NCI-H1417 treated with DMSO at 0.1 percent for 48 hours (cell line): ENCODE measurements around the gene SLCO2B1.

Experiments used
- DNase-seq: peaks from one replicate; lab custom pipeline; 2025; lab: John Stamatoyannopoulos, UW

Gene SLCO2B1

DNA sequence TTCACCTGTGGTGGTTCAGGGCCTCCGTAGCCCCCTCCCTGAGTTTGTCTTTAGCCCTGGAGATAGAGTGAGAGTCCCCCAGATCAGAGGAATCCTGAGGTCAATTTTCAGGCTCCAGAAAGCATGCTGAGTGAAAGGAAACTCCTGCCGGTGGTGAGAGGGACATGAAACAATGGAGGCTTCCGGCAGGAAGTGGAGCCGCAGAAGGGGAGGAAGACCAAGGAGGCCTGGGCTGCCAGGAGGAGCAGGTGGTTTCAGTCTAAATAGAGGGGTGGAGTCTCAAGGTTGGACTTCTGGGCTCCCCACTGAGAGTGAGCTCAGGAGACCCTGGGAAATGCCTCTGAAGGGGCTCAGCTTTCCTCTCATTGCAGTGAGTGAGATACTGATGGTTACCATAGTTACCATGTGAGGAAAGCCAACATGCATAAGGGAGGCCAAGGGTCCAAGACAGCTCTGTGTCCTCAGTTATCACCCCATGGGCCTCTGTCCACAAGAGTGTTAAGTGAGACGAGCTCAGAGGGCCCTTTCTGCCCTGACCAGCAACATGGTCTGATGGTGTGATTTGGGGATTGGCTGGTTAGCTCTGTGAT is 10.7 kb downstream of the SLCO2B1 start:
- DNase-seq, result no peak

DNA sequence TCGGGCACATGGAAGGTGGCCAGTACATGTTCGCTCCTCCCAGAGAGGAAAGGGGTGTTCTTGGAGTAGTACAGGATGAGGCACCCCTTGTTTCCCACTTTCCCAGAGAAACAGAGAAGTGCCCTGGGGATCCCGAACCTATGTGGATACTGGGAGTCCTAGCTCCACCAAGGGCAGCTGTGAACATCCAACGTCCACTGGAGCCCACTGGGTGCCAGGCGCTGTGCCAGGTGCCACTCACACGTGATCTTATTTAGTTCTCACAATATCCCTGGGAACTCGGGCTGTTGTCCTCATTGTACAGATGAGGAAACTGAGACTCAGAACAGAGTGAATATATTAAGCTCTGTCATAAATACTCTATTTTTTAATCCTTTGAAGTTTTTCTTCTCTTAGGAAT is 12.0 kb downstream of the SLCO2B1 start:
- no peak for DNase-seq

DNA sequence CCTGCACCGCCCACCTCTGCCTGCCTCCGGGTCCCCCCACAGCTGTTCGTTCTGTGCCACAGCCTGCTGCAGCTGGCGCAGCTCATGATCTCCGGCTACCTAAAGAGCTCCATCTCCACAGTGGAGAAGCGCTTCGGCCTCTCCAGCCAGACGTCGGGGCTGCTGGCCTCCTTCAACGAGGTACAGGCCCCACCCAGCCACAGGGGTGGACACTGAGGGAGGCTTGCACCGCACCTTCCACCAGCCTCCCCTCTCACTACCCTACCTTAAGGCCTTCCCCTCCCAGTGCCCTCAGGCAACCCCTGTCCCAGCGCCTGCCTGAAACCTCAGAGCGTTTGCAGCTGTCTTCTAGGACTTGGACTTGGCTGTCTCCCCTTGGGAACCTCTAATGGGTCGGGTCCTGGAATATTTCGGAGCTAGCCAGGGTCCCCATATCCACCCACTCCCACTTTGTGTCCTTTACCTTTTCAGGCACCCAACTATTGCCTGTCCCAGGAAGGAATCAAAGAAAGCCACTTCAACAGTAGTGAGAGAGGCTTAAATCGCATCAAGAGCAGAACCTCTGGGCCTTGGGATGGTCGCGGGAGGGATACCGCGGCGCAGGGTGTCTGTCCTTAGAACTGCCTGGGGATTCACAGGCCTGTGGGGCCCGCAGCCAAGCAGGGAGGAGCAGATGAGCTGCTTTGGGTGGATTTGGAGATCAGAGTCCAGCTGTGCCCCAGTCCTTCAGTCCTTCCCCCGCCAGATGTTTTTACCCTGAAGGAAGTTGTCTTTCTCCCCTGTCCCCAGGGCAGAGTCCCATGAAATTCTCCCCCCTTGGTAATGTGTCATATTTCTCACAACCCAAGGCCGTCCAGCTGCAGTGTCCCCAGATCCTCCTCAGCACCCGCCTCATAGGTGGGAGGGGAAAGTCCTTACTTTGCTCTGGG is 13.3 kb downstream of the SLCO2B1 start:
- DNase-seq, result no peak

DNA sequence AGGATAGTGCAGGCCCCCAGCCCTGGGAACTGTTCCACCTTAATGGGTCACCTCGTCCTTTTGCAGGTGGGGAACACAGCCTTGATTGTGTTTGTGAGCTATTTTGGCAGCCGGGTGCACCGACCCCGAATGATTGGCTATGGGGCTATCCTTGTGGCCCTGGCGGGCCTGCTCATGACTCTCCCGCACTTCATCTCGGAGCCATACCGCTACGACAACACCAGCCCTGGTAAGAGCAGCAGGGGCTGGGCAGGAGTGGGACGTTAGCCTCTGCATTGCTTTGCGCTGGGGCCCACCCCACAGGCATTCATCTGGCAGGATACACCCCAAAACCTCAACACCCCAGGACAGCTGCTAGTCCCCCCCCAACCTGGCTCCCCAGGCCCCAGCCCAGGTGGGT is 14.8 kb downstream of the SLCO2B1 start:
- no peak for DNase-seq

DNA sequence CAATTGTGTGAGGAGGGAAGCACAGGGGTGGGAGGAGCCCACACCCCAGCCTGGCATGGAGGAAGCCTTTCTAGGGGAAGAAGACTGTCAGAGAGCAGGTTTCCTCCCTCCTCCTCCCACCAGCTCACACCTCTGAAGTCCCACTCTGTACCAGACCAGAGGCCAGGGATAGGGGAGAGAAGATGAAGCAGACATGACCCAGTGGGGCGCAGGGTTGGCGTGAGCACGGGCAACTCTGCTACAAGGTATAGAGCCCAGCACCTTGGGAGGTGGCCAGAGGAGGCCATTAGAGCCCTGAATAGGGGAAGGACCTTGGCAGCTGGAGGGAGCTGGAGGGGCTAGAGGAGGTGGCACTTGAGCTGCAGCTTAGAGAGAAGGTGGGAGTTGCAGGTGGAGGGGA is 15.9 kb downstream of the SLCO2B1 start:
- DNase-seq, result no peak

DNA sequence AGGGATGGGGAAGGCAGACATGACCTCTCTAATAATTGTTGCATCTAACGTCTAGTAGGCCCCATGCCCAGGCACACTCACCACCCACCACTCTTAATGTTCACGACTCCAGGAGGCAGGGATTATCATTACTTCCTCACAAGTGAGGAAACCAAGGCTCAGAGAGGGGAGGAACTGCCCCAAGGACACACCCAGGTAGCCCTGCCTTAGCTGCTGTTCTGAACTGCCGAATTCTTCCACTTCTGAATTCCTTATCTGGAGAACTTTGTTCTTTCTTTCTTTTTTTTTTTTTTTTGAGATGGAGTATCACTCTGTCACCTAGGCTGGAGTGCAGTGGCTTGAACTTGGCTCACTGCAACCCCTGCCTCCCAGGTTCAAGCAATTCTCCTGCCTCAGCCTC is 16.7 kb downstream of the SLCO2B1 start:
- DNase-seq, result no peak

DNA sequence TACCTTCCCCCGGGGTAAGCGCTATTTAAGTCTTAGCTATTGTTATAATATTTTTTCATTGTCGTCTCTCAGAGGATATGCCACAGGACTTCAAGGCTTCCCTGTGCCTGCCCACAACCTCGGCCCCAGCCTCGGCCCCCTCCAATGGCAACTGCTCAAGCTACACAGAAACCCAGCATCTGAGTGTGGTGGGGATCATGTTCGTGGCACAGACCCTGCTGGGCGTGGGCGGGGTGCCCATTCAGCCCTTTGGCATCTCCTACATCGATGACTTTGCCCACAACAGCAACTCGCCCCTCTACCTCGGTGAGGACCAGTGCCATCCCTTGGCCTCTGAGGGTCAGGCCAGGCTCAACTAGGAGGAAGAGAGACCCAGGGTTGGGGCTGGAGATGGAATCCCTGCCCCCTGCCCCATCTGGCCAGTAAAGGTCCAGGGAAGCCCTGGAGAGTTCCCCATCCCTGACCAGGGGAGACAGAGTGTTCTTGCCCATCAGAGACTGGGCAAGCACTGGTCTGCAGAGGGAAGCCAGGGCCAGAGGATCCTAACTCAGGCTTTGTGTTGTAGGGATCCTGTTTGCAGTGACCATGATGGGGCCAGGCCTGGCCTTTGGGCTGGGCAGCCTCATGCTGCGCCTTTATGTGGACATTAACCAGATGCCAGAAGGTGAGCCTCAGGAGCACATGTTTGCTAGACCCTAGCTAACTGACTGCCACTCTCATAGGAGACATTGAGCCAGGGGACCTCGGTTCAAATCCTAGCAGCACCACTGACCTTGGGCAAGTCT is 18.4 kb downstream of the SLCO2B1 start:
- no peak for DNase-seq

DNA sequence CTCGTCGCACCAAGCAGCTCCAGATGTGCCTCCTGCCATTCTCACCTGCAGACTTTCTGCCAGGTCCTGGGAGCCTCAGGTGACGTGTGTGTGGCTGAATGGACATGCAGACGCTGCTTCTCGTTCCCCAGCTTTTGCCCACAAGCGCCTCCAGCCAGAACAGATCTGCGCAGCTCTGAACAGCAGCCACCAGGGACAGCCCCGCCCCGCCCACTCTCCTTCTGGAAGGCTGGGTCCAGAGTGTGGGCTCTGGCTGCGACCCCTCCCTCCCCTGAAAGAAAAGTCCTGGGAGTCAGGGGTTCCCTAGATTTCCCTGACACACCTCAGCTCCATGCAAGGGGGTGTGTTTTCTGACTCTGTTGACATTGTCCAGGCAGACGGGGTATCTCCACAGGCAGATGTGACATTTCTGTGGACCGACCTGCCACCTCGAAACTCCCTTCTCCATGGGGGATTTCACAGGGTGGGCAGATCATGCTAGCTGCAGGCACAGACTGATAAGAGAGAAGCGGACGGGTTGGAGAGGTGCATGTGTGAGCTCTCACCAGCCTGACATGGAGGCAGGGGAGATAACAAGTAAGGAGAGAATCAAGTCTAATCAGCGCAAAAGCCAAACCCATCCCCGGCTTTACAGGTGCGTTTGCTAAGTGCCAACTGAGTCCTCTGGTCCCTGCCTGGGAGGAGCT is 19.8 kb downstream of the SLCO2B1 start:
- DNase-seq, result no peak

DNA sequence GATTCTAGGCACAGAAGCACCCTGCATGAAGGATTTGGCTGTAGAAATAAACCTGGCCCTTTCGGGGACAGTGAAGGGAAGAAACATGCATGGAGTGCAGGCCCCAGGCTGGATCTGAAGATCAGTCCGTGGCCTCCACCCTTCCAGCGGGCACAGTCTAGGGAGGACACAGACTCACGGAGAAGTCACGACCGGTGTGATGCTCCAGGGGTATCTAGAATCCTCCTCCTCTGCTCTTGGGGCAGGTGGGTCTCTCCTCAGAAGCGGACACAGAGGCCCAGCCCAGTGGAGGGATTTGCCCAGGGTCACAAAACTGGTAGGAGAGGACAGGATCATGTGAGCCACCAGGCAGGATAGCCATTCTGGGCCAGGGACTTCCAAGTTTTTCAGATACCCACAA is 22.4 kb downstream of the SLCO2B1 start:
- DNase-seq, result no peak

DNA sequence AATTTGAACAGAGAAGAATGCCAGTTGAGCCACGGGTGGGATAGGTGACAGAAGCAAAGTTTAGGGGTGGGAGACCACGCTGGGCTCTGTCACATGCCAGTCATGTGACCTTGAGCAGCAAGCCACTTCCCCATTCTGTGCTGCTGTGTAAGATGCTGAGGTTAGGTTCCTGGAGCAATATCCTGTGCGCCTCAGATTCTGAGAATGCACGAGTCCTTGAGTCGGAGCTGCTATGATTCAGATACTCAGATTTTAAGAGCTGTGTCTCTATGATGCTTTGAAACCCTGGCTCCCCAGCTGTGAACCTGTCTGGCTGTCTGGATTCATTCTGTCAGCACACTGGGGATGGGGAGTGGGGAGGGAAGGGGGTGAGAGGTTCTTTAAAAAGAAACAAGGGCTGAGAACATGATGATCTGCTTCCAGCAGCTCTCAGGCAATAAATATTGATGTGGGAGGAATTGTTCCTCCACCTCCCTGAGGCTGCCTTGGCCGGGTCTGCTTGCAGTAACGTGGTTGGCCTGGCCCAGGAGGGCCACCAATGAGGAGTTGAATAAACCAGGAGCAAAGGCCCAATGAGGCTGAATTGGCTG is 24.0 kb downstream of the SLCO2B1 start:
- DNase-seq, result no peak

DNA sequence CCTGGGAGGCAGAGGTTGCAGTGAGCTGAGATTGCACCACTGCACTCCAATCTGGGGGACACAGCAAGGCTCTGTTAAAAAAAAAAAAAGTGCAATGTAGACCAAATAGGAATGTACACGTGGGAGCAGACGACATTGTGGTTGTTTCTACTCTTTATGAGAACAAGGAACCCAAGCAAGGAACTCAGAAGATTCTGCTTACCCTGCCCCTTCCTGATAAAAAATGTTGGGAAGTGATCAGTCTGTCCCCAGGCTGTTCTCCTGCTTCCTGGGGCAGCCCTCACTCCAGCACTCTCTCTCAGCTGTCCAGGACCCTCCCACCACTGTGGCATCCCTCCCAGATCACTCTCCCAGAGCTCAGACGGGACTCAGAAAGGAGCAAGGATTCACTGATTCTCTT is 31.8 kb downstream of the SLCO2B1 start:
- DNase-seq, result no peak

DNA sequence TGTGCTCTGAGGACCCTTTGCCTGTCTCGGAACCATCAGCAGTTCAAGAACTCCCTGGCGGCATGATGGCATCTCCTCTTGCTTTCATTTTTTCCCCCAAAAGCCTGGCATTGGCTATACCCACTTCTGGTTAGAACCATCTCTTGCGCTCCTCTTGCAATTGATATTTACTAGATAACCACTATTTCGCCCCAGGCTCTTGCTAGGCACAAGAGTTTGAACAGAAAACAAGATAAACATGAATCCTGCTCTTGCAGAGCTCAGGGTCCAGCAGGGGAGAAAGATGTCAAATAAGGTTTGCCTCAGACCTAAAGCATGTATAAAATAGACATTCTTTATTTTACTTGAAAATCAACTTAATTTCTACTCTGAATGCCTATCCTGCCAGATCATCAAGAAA is 33.1 kb downstream of the SLCO2B1 start:
- no peak for DNase-seq

DNA sequence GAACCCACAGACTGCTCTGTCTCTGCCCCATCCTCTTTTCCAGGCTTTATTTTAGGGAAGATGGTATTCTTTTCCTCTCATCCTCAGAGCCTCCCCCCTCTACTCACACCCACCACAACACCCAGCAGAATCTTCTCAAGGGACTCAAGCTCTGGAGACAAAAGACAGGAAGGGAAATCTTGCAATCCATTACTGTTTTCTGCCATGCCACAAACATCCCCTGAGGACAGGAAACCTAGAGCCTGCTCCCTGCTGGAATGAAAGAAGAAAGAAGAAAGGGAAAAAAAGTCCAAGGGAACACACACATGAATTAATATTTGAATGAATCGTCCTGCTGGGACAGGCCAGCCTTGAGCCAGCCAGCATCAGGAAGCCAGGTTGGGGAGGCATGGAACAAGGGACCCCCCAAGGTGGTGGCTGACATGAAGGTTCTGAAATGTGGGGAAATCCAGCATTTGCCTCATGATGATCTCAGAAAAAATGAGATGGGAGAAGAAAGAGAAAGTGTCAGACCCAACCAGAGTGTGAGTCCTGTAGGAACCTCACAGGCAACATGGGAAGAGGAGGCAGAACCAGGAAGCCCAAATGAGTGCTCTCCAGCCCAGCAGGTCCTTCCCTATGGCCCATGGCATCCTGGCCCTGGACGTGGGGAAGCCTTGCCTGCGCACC is 34.0 kb downstream of the SLCO2B1 start:
- DNase-seq, result no peak

DNA sequence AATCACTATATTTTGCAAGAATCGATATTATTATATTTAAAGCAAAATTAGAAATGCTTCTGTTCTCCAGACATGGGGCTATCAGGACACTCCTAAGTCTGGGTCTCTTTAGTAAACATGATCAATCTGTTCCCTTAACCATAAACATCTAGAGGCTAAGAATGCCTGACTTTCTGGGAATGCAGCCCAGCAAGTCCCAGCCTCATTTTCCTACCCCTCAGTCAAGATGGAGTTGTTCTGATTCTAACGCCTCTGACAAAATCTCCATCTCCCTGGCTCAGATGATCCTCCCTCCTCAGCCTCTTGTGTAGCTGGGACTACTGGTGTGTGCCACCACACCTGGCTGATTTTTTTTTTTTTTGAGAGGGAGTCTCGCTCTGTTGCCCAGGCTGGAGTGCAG is 35.0 kb downstream of the SLCO2B1 start:
- no peak for DNase-seq

DNA sequence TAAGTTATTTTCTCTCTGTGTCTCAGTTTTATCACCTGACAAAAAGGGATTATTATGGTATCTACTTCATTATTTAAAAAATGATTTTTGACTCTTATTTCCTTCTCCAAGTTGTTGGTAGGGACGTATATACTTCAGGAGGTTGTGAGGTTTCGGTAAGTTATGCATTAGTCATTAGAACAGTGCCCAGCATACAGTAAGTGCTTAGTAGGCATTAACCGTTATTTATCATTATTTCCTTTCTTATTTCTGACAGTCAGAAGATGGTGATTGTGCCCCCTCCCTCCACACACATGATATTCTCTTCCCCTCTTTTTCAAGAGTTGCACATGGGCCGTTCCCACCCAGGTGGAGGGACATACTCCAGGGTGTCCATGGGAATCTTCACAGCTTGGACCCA is 36.1 kb downstream of the SLCO2B1 start:
- DNase-seq, result no peak

DNA sequence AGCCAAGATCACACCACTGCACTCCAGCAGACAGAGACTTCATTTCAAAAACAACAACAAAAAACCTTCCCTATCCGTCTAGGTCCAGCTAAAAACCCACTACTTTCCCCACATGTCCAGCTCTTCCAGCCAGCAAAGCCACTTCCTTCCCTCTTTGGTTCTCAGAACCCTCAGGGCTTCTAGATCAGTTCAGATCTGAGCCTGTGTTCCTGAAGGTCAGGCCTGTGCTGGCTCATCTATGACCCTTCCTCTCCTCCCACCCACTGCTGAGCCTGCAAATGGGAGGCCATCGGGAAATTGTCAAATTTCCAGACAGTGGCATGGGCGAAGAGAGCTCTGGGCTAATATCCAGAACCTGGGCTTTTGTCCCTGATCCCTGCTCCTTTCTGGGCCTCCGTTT is 37.8 kb downstream of the SLCO2B1 start:
- no peak for DNase-seq

DNA sequence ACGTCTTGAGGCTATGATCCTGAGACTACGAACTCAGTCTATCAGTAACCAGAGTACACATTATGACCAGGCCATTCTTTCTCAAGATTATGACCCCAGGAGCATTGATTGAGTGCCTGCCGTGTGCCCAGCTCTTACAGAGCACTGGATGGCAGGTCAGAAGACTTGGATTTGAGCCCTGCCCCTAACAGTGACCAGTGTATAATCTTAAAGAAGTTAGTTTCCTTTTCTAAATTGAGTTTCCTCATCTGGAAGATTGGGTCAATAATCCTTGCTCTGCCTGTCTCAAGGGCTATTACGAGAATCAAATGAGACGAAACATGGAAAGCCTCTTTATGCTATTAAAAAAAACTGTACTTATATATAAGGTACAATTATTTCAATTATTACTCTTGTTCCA is 38.2 kb downstream of the SLCO2B1 start:
- no peak for DNase-seq

DNA sequence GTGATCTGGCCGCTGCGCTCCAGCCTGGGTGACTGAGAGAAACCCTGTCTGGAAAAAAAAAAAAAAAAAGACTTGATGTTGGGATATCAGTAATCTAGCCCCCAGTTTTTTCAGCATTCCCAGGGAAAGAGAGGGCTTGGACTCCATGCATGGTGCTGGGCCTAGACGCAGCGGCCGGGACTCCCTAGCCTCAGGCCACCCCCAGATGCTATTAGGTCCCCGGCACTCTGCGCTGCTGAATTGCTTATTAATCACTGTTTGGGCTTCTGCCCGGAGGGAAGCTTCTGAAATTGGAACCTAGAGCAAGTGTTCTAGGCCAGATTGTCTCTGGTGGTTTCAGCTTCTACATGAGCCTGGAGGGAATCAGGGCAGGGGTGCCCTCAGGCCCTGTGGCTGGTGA is 39.0 kb downstream of the SLCO2B1 start:
- no peak for DNase-seq

DNA sequence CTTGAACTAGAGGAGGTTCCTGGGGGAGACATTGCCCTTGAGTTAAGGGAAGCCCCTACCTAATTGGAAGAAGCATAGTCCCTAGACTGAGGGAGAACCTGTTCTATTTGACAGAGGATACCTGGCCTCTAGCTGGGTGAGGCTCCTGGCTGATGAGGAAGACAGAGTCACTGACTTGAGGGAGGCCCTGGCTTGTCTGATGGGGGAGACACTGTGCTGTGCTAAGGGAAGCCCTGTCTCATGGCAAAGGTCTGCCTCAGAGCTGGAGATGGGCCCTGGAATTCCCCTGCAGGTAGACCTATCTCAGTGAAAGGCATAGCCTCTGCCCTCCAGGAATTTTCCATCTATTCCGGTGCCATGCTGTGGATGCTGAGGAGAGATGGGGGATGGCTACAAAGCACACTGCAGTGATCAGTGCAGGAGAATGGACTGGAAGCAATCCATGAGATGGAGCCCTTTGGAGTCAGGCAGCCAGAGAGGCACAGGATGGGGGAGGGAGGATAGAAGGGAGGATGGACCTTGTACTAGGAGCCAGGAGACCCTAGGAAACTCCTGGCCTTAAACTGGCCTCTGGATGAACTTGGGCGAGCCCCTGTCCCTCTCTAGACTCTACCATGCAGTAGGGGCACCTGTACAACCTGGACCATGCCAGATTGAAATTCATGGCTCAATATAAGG is 39.9 kb downstream of the SLCO2B1 start:
- DNase-seq, result no peak

DNA sequence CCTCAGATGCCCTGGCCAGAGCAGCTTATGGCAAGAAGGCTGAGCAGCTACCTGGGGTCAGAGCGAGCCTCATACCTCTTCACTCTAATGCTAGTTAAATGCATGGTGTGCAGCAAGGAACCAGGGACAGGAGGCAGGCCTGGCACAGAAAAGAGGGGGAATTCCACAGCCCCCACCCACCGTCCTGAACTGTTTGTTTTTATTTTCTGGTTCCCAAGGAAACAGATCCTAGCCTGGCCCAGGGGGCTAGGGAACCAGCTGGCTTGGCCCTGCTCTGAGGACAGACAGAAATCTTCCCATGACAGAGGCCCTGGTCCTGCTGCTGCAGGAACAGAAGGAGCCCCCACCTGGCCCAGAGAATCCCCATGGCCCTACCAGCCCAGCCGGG is 40.4 kb downstream of the SLCO2B1 start:
- no peak for DNase-seq

DNA sequence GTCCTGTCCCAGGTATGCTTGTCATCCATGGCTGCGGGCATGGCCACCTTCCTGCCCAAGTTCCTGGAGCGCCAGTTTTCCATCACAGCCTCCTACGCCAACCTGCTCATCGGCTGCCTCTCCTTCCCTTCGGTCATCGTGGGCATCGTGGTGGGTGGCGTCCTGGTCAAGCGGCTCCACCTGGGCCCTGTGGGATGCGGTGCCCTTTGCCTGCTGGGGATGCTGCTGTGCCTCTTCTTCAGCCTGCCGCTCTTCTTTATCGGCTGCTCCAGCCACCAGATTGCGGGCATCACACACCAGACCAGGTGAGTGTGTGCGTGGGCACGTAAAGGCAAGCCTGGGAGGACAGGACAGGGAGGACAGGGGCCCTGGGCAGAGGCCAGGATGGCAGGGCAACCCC is 42.4 kb downstream of the SLCO2B1 start:
- no peak for DNase-seq
